H4 (cell line): ENCODE results near the gene CDK9. TPM values are rescaled to one million over a fixed set of nuclear protein-coding genes. Genes with fewer than 3 reads are reported as not detected.
"Not testable (repeated sequence)": the region's sequence is repeated elsewhere in the genome, so short reads cannot be mapped to it uniquely, and the experiment has no call there.

Experiments used
- DNase-seq: peaks from one replicate; pipeline ENCODE4 v3.0.0-alpha.2; 2015; ENCODE audit warnings: low spot score
- total RNA-seq: library from RNA; depleted of rRNA; stranded (reverse); fragments of >200 nt; shearing (Covaris generic); gene quantifications from 2 replicates; pipeline ENCODE4 v1.2.3, GENCODE V29; 2014; rRNA removed

The CDK9 gene
- 22.8 and 24.8 TPM in 2 replicates for total RNA-seq

GRCh38 chr9:127785933-127786772, at the start of gene CDK9:
TSS of gene CDK9 (plus strand) at chr9:127786034. CDS start at chr9:127786149, 115 bp downstream.
- DNase-seq, result peak; percentile 76

GRCh38 chr9:127738666-127739065, 47.2 kb upstream of the CDK9 start:
- no peak for DNase-seq

GRCh38 chr9:127739614-127740330, 46.1 kb upstream of the CDK9 start:
- DNase-seq, result no peak

GRCh38 chr9:127741831-127742434, 43.9 kb upstream of the CDK9 start:
- no peak for DNase-seq

- DNase-seq, result no peak
Observed at GRCh38 chr9:127742435-127743088, 43.3 kb upstream of the CDK9 start.

GRCh38 chr9:127744398-127745110, 41.3 kb upstream of the CDK9 start:
- DNase-seq, result no peak

- no peak for DNase-seq
Observed at GRCh38 chr9:127746959-127747569, 38.8 kb upstream of the CDK9 start.

- DNase-seq, result no peak
Observed at GRCh38 chr9:127749090-127749787, 36.6 kb upstream of the CDK9 start.

GRCh38 chr9:127751269-127752054, 34.4 kb upstream of the CDK9 start:
- no peak for DNase-seq

- DNase-seq, result no peak
Observed at GRCh38 chr9:127753148-127753547, 32.7 kb upstream of the CDK9 start.

GRCh38 chr9:127753622-127754021, 32.2 kb upstream of the CDK9 start:
- no peak for DNase-seq

GRCh38 chr9:127754099-127755060, 31.5 kb upstream of the CDK9 start:
- DNase-seq, result no peak

GRCh38 chr9:127755061-127756060, 30.5 kb upstream of the CDK9 start:
- no peak for DNase-seq

- no peak for DNase-seq
Observed at GRCh38 chr9:127756233-127756632, 29.6 kb upstream of the CDK9 start.

GRCh38 chr9:127756776-127757175, 29.1 kb upstream of the CDK9 start:
- not testable (repeated sequence) for DNase-seq

- no peak for DNase-seq
Observed at GRCh38 chr9:127758843-127759242, 27.0 kb upstream of the CDK9 start.

GRCh38 chr9:127761061-127761460, 24.8 kb upstream of the CDK9 start:
- DNase-seq, result no peak
